Heart left ventricle (tissue), 13 donors: Measurements from ENCODE around the gene SEC23B.

Experiments
- CTCF ChIP-seq, 12 donors: fragments of 200-600 bp; sonication (generic) in 4 of 12; IDR thresholded peaks; one replicate each; pipeline versions ENCODE4 v1.5.0 to v1.8.0; 2018 to 2022; ENCODE audit warnings: antibody characterized with exemption in 12 of 12, mild to moderate bottlenecking in 5 of 12
- POLR2A ChIP-seq, 2 donors: fragments of 450-650 bp; IDR thresholded peaks; one replicate each; pipeline ENCODE4 v1.6.1; 2017; ENCODE audit warnings: antibody characterized with exemption in 2 of 2, mild to moderate bottlenecking in 2 of 2, moderate library complexity in 2 of 2
- donor health status: ischemic (EF 13 %, LVEDD 7.1; RV severe dilation, severe dysfunction).
- donor health status: DM: no; HTN: yes; CAD: no.
- donor health status: DM: no; HTN: no; CAD: no.
- donor health status: ischemic (EF 25% LVEDD 6.9; RV normal size, moderate dysfunction).
- donor health status: ischemic (EF 25% LVEDD 5.7; RV mildly dilated, moderate dysfunction).
- donor health status: ischemic (EF 35%, LVEDD 5.7; RV mildly dilated, moderate dysfunction).
- donor health status: nonischemic (EF 11% LVEDD 7.7; RV severe dilation, severe dysfunction).
- donor health status: DM: yes; HTN: yes; CAD: no.
- donor health status: PGD.
- donor health status: ischemic (EF 29% LVEDD 5.4; RV normal size, mild dysfunction).
- donor health status: nonischemic (EF 23%, LVEDD 6.1; RV moderate dilation, normal function).

GRCh38 chr20:18543932-18544331, 36.2 kb downstream of the SEC23B start:
- TF ChIP-seq CTCF (IDR thresholded peaks at IDR 0.05) (no peak), POLR2A (IDR thresholded peaks at IDR 0.05) (no peak)
